Measurements from ENCODE around the gene STK39.

DNA sequence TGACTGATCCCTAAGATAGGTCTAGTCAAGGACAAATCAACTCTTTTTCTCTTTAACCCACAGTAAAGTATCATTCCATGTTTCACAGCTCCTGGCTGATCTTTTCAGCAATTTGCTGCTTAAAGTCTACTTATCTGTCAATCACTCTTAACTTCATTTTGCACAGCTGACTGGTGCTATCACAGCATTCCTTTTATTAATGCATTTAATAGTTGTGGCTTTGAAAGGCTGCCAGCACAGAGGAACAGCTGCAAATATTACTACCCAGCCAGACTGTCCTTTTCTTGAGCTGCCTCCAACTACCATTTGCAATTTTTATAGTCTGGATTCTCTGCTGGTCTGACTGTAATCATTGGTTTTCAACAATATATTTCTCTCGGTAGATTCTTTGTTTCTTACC, 303.5 kb downstream of the STK39 start:
- no peak for TF ChIP-seq POLR2A (IDR thresholded peaks at IDR 0.05)
- no peak for TF ChIP-seq CTCF (IDR thresholded peaks at IDR 0.05)
